HT1080 (cell line): Measurements from ENCODE around the gene RASSF4. TPM values are rescaled to one million over a fixed set of nuclear protein-coding genes. Genes with fewer than 3 reads are reported as not detected.

Experiments
- DNase-seq: peaks from one replicate; pipeline ENCODE4 v3.0.0-alpha.2; 2015; ENCODE audit warnings: low read depth
- total RNA-seq: library from RNA; depleted of rRNA; stranded (reverse); fragments of >200 nt; shearing (Covaris generic); gene quantifications from 2 replicates; pipeline ENCODE4 v1.2.3, GENCODE V29; 2014

RASSF4 gene
- total RNA-seq, 1 experiment from 2014 or later, result 7.8 TPM

DNA sequence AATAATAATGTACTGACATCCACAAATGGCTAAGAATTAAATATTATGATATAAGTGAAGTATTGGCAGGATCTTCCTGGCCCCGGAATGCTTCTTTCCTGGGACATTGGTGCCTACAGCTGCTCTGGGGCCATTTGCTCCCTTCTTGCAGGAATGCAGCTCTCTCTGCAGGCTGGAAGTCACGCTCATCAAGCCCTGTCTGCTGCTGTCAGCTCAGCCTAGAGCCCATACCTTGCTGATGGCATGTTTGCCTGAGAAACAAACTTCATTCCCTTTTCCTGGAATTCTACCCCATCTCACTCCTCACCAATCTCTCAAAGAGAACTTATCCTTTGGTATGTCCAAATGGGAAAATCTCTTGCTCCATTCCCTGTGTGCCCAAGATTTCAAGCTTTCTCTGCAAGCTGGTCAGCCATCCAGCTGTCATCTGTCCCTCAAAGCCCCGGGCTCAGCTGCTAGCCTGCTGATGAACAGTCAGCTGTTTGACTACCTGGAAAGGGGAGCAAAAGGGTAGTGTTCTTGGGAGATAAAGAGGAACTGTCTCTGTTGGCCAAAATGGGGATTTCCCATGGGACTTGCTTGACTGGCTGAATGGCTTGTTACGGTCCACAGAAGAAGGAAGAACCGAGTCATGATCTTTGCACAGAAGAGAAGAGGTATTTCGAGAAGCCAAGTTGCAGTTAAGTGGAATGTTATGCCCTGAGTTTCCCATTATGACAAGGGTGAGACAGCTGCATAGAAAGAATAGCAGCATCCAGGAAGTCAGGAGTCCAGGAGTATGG, 12.0 kb upstream of the RASSF4 start:
- DNase-seq, result no peak

DNA sequence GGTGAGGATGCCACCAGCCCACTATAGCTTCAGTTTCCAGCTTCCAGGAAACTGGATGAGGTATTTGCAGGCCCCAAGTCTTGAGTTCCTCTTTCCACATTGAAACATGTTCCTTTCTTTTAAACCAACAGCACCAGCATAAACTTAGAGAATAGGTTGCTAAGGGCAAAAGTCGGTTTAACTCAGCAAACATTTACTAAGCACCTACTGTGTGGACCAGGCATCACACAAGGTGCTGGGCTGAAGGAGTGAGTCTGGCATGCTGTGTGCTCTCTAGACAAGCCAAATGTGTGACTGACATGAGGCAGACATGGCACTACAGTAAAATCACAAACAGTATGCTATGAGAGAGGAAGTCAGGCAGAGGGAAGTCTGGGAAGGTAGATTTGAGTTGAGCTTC, 11.0 kb upstream of the RASSF4 start:
- DNase-seq, result no peak

- no peak for DNase-seq
Measured at GRCh38 chr10:44949127-44949802, 10.3 kb upstream of the RASSF4 start.

DNA sequence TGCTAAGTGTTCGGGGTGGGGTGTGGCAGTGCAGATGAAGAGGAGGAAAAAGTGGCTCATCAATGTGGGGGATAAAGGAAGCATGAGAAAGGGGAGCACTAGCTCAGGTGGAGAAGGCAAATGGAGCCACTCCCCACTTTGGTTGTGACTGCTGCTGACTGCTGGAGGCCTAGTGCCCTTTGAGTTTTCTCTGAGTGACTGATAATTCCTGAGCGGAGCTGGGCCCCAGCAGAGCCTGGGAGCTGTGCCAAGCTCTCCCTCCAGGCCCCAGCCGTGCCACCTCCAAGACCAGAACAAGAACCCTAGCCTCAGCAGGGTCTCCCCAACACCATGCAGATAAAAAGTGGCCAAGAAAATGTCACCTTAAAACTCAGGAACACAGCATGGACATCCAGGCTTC, 9.7 kb upstream of the RASSF4 start:
- no peak for DNase-seq

- no peak for DNase-seq
Measured at GRCh38 chr10:44950326-44951225, 9.0 kb upstream of the RASSF4 start.

DNA sequence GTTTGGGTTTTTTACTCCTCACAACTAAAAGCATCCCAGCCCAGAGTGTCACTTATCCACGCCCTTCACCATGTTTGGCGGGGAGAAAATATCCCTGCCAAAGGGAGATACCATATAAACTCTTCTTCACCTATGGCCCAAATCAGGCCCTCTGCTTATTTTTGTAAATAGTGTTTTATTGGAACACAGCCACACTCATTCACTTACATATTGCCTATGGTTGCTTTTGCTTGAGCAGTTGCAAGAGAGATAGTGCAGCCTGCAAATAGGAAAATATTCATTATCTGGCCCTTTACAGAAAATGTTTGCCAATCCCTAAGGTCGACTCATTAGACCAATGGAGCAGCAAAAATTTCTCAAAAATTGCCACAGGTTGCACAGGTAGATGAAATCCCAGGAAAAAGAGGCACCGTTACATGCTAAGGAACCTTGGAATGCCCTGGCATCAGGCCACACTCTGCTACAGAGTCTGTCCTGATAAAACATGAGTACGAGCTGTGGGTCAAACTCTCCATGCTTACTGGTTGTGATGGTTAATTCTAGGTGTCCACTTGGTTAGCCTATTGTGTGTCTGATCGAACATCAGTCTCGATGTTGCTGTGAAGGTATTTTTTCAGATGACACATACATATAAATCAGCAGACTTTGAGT, 7.9 kb upstream of the RASSF4 start:
- no peak for DNase-seq

DNA sequence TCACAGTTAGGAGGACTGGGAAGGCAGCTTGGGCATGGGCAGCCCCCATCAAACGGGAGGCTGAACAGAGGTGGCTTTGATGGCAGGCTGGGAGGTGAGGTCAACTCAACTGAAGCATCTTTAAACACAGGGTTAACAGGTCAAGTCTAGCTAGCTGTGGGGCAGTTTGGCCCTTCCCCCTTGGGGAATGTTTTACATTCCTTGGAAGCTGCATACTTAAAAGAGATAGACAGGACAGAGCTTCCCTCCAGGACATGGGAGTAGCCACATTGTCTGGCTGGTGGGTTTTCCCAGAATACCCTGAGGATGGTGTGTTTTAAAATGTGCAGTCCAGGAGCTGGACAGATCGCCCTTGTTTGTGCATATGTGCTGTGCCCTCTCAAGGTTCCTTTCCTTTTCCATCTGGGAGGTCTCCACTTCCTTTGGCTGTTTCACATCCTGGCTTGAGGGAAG, 6.8 kb upstream of the RASSF4 start:
- DNase-seq, result no peak

- DNase-seq, result no peak
Measured at GRCh38 chr10:44954042-44954441, 5.6 kb upstream of the RASSF4 start.

- no peak for DNase-seq
Measured at GRCh38 chr10:44954962-44955361, 4.6 kb upstream of the RASSF4 start.

GRCh38 chr10:44955413-44956070, 4.1 kb upstream of the RASSF4 start:
- no peak for DNase-seq

GRCh38 chr10:44956226-44956625, 3.4 kb upstream of the RASSF4 start:
- no peak for DNase-seq

DNA sequence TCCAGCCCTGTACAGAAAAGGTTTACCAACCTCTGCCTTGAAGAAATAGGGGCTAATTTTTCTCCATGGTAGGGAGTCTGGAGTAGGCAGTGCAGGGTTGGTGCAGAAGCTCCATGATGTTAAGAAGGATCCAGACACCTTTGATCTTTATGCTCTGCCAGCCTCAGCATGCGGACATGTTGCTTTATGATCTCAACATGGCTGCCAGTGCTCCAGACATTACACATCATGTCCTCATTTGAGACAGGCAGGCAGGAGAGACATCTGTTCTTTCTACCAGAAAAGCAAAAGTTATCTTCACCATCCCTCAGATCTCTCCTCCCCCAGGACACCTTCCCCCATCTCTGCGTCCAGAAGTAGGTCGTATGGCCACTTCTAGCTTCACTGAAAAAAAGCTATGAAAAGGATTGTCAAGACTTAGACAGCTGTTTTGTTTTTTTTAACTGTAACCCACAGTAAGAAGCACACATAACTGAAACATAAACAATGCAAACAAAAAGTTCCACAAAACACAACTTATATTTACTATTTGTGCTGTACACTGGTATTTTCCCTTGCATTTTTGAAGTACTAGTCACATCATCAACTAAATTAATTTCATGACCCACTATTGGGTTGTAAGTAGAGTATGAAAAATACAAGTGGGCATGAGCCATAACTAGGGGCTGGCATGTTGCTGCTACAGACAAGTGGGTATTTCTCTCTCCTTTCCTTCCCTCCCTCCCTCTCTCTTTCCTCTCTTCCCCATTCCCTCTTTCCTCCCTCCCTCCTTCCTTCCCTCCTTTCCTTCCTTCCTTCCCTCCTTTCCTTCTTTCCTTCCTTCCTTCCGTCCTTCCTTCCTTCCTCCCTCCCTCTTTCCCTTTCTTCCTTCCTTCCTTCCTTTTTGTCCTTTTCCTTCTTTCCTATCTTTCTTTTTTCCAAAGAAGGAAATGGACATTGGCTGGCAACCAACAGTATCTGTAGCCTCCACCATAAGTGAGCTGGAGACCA, 2.6 kb upstream of the RASSF4 start:
- no peak for DNase-seq

GRCh38 chr10:44958196-44958897, 1.3 kb upstream of the RASSF4 start:
- DNase-seq, result peak; percentile 35

GRCh38 chr10:44958898-44959246, 730 bp upstream of the RASSF4 start:
- no peak for DNase-seq

DNA sequence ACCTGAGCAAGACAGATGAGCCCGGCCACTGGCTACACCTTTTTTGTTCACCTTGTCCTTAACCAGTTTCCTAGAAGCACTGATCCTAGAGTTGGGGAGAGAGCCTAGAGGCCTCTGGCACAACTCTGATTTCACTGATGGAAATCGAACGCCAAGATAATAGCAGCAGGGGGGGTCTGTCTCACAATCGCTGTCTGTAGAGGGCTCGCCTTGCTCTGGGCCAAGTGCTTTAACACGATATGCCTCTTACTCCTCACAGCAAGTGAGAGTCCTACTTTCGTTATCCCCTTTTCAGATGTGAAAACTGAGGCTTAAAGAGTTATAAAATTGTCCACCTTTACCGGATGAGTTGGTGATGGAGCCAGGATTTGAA, 472 bp downstream of the RASSF4 start:
- DNase-seq, result no peak

DNA sequence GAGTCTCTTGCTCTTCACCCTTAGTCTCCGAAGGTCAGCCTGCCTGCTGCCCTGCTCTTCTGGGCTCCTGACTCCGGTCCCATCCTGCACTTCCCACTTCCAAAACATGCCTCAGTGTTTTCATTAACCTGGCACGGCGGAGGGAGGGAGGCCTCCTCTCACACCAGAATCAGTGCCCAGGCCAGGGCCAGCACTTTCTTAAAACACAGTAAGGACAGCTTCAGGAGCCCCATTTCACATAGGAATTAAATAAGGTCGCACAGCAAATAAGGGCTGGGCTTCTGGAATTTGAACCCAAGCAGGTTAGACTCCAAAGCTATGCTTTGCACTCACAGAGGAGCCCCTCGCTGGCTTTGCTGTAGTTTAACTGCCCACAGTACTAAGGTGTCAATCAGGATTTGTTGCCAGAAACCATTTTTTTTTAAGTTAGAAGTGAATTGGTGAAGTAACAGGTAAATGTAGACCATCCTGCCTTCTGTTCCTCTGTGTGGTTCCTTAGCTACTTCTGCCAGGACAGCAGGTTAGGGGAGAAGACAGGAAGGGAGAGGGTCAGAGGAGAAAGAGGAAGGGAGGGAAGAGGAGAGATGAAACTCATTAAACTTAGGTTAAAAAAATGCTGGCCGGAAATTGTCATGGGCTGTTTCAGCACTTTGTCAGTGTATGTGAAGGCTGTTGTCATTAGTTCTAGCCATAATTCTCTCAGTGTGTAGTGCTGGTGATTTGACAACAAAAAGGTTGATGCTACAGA, 1.1 kb downstream of the RASSF4 start:
- DNase-seq, result no peak

DNA sequence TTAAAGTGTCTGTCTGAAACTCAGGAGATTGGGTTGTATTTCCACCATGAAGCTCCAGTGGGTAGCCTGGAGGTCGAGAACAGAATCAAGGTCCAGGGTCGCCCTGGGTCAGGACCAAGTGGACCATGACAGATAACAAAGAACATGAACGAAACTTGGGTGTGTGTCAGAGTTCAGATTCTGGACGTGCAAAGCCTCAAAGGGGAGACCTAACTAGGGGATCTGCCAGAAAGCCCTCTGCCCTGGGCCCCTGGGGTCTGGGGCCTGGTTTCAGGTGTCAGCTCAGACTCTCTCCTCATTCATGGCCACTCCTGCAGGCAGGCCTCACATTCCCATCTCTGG, 1.6 kb downstream of the RASSF4 start:
- DNase-seq, result no peak

DNA sequence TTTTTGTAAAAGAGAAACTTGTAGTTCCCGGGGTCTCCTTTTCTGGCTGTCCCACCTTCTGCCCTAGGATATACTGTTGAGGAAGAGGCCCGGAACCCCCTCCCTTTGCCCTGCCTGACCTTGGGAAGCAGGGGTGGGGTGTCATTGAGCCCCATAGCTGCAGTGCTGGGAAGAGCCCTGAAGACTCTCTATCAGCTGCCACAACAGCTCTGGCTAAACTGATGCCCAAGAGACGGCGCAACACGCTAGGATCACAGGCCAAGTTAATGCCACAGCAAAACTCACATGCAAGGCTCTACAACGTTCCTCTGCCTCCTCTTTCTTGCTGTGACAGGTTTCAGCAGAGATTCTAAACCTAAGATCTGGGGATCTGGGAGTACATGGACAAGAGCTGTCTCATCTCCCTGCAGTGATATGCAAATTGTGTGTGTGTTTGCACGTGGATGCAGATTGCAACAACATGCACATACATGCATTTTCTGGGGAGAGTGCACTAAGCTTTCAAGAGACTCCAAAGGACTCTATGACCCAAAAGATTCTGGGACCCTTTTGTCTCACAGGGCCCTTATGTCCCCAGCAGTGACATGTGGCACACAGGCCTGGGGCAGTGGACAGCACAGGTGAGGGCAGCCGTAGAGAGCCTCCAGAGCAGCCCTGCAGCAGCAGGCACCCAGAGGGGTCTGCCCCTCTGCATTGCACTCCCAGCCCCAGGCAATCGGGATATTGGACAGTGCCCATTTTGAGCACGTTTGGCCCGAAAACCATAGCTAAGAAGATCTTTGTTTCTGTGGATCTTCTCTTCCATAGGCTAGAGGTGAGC, 2.5 kb downstream of the RASSF4 start:
- no peak for DNase-seq
